ENCODE measurements around the gene NUFIP1.

The NUFIP1 gene

GRCh38 chr13:45007225-45007624 is 18.0 kb upstream of the NUFIP1 start:
- Histone ChIP-seq H3K4me3 (ENCODE audit: low read depth in 1 of 5, low read length in 5 of 5) (no peak overlapping the region), H3K27me3 (ENCODE audit: control insufficient read depth in 5 of 5, insufficient read depth in 4 of 5, low read length in 5 of 5) (no peaks in the 10 kb centered on the region), H3K36me3 (ENCODE audit: control insufficient read depth in 5 of 5, insufficient read depth in 5 of 5, low read length in 5 of 5) (peaks cover 54 to 63% (median 59%) of the 10 kb centered on the region in 5 donors), H3K9ac (ENCODE audit: low read length in 5 of 5) (no peak overlapping the region), H3K27ac (ENCODE audit: low read depth, low read length) (no peak overlapping the region), H3K9me3 (ENCODE audit: control insufficient read depth in 5 of 5, low read length in 5 of 5) (no peaks in the 10 kb centered on the region), H3K4me1 (ENCODE audit: control insufficient read depth in 5 of 5, insufficient read depth in 5 of 5, low read length in 5 of 5) (no peaks in the 10 kb centered on the region)

GRCh38 chr13:45004096-45004495 is 14.8 kb upstream of the NUFIP1 start:
- H3K4me3 ChIP-seq (ENCODE audit: low read depth in 1 of 5, low read length in 5 of 5): no peak overlapping the region
- H3K27ac ChIP-seq (ENCODE audit: low read depth, low read length): no peak overlapping the region
- H3K4me1 ChIP-seq (ENCODE audit: control insufficient read depth in 5 of 5, insufficient read depth in 5 of 5, low read length in 5 of 5): no peaks in the 10 kb centered on the region
- H3K9me3 ChIP-seq (ENCODE audit: control insufficient read depth in 5 of 5, low read length in 5 of 5): no peaks in the 10 kb centered on the region
- no peak overlapping the region for H3K9ac ChIP-seq (ENCODE audit: low read length in 5 of 5)
- peaks cover 31 to 49% (median 38%) of the 10 kb centered on the region in 5 donors for H3K36me3 ChIP-seq (ENCODE audit: control insufficient read depth in 5 of 5, insufficient read depth in 5 of 5, low read length in 5 of 5)
- no peaks in the 10 kb centered on the region for H3K27me3 ChIP-seq (ENCODE audit: control insufficient read depth in 5 of 5, insufficient read depth in 4 of 5, low read length in 5 of 5)

- H3K4me1 ChIP-seq (ENCODE audit: control insufficient read depth in 5 of 5, insufficient read depth in 5 of 5, low read length in 5 of 5): no peaks in the 10 kb centered on the region
- H3K9ac ChIP-seq (ENCODE audit: low read length in 5 of 5): no peak overlapping the region
- H3K4me3 ChIP-seq (ENCODE audit: low read depth in 1 of 5, low read length in 5 of 5): no peak overlapping the region
- no peaks in the 10 kb centered on the region for H3K9me3 ChIP-seq (ENCODE audit: control insufficient read depth in 5 of 5, low read length in 5 of 5)
- no peaks in the 10 kb centered on the region for H3K27me3 ChIP-seq (ENCODE audit: control insufficient read depth in 5 of 5, insufficient read depth in 4 of 5, low read length in 5 of 5)
- H3K27ac ChIP-seq (ENCODE audit: low read depth, low read length): no peak overlapping the region
- H3K36me3 ChIP-seq (ENCODE audit: control insufficient read depth in 5 of 5, insufficient read depth in 5 of 5, low read length in 5 of 5): peaks cover 26 to 43% (median 33%) of the 10 kb centered on the region in 5 donors
Observed at GRCh38 chr13:45003417-45003816, 14.1 kb upstream of the NUFIP1 start.

- peak overlapping the region; percentile 84 to 97 (median 97) for H3K4me3 ChIP-seq (ENCODE audit: low read depth in 1 of 5, low read length in 5 of 5)
- H3K36me3 ChIP-seq (ENCODE audit: control insufficient read depth in 5 of 5, insufficient read depth in 5 of 5, low read length in 5 of 5): peaks cover 0 to 7% (median 6%) of the 10 kb centered on the region in 5 donors
- H3K4me1 ChIP-seq (ENCODE audit: control insufficient read depth in 5 of 5, insufficient read depth in 5 of 5, low read length in 5 of 5): peaks cover 4 to 30% (median 27%) of the 10 kb centered on the region in 5 donors
- H3K27me3 ChIP-seq (ENCODE audit: control insufficient read depth in 5 of 5, insufficient read depth in 4 of 5, low read length in 5 of 5): no peaks in the 10 kb centered on the region
- peak overlapping the region; percentile 73 to 100 (median 99) for H3K9ac ChIP-seq (ENCODE audit: low read length in 5 of 5)
- H3K9me3 ChIP-seq (ENCODE audit: control insufficient read depth in 5 of 5, low read length in 5 of 5): no peaks in the 10 kb centered on the region
- peak overlapping the region; percentile 89 for H3K27ac ChIP-seq (ENCODE audit: low read depth, low read length)
Observed at GRCh38 chr13:44989941-44990340, 670 bp upstream of the NUFIP1 start.

- peaks cover 0 to 6% (median 4%) of the 10 kb centered on the region in 5 donors for H3K4me1 ChIP-seq (ENCODE audit: control insufficient read depth in 5 of 5, insufficient read depth in 5 of 5, low read length in 5 of 5)
- no peaks in the 10 kb centered on the region for H3K27me3 ChIP-seq (ENCODE audit: control insufficient read depth in 5 of 5, insufficient read depth in 4 of 5, low read length in 5 of 5)
- peaks cover 23 to 45% (median 43%) of the 10 kb centered on the region in 5 donors for H3K36me3 ChIP-seq (ENCODE audit: control insufficient read depth in 5 of 5, insufficient read depth in 5 of 5, low read length in 5 of 5)
- no peaks in the 10 kb centered on the region for H3K9me3 ChIP-seq (ENCODE audit: control insufficient read depth in 5 of 5, low read length in 5 of 5)
- H3K27ac ChIP-seq (ENCODE audit: low read depth, low read length): no peak overlapping the region
- H3K4me3 ChIP-seq (ENCODE audit: low read depth in 1 of 5, low read length in 5 of 5): no peak overlapping the region
- H3K9ac ChIP-seq (ENCODE audit: low read length in 5 of 5): no peak overlapping the region
Observed at GRCh38 chr13:44978328-44978727, 10.9 kb downstream of the NUFIP1 start.

GRCh38 chr13:44976949-44977583 is 12.2 kb downstream of the NUFIP1 start:
- Histone ChIP-seq H3K9ac (ENCODE audit: low read length in 5 of 5) (no peak overlapping the region), H3K27me3 (ENCODE audit: control insufficient read depth in 5 of 5, insufficient read depth in 4 of 5, low read length in 5 of 5) (no peaks in the 10 kb centered on the region), H3K4me3 (ENCODE audit: low read depth in 1 of 5, low read length in 5 of 5) (no peak overlapping the region), H3K36me3 (ENCODE audit: control insufficient read depth in 5 of 5, insufficient read depth in 5 of 5, low read length in 5 of 5) (peaks cover 23 to 45% (median 43%) of the 10 kb centered on the region in 5 donors), H3K4me1 (ENCODE audit: control insufficient read depth in 5 of 5, insufficient read depth in 5 of 5, low read length in 5 of 5) (peaks cover 0 to 7% (median 4%) of the 10 kb centered on the region in 5 donors), H3K9me3 (ENCODE audit: control insufficient read depth in 5 of 5, low read length in 5 of 5) (no peaks in the 10 kb centered on the region), H3K27ac (ENCODE audit: low read depth, low read length) (no peak overlapping the region)

GRCh38 chr13:44976196-44976595 is 13.1 kb downstream of the NUFIP1 start:
- Histone ChIP-seq H3K27me3 (ENCODE audit: control insufficient read depth in 5 of 5, insufficient read depth in 4 of 5, low read length in 5 of 5) (no peaks in the 10 kb centered on the region), H3K9me3 (ENCODE audit: control insufficient read depth in 5 of 5, low read length in 5 of 5) (no peaks in the 10 kb centered on the region), H3K36me3 (ENCODE audit: control insufficient read depth in 5 of 5, insufficient read depth in 5 of 5, low read length in 5 of 5) (peaks cover 23 to 47% (median 43%) of the 10 kb centered on the region in 5 donors), H3K27ac (ENCODE audit: low read depth, low read length) (no peak overlapping the region), H3K4me1 (ENCODE audit: control insufficient read depth in 5 of 5, insufficient read depth in 5 of 5, low read length in 5 of 5) (peaks cover 0 to 7% (median 4%) of the 10 kb centered on the region in 5 donors), H3K9ac (ENCODE audit: low read length in 5 of 5) (no peak overlapping the region), H3K4me3 (ENCODE audit: low read depth in 1 of 5, low read length in 5 of 5) (no peak overlapping the region)

- Histone ChIP-seq H3K4me3 (ENCODE audit: low read depth in 1 of 5, low read length in 5 of 5) (peak overlapping the region in 1 of 5 donors; percentile 20), H3K27ac (ENCODE audit: low read depth, low read length) (no peak overlapping the region), H3K9me3 (ENCODE audit: control insufficient read depth in 5 of 5, low read length in 5 of 5) (no peaks in the 10 kb centered on the region), H3K27me3 (ENCODE audit: control insufficient read depth in 5 of 5, insufficient read depth in 4 of 5, low read length in 5 of 5) (no peaks in the 10 kb centered on the region), H3K9ac (ENCODE audit: low read length in 5 of 5) (no peak overlapping the region), H3K4me1 (ENCODE audit: control insufficient read depth in 5 of 5, insufficient read depth in 5 of 5, low read length in 5 of 5) (peaks cover 0 to 7% (median 4%) of the 10 kb centered on the region in 5 donors), H3K36me3 (ENCODE audit: control insufficient read depth in 5 of 5, insufficient read depth in 5 of 5, low read length in 5 of 5) (peaks cover 14 to 35% (median 32%) of the 10 kb centered on the region in 5 donors)
Observed at GRCh38 chr13:44974056-44974793, 15.0 kb downstream of the NUFIP1 start.

- H3K4me3 ChIP-seq (ENCODE audit: low read depth in 1 of 5, low read length in 5 of 5): no peak overlapping the region
- H3K9me3 ChIP-seq (ENCODE audit: control insufficient read depth in 5 of 5, low read length in 5 of 5): no peaks in the 10 kb centered on the region
- no peak overlapping the region for H3K27ac ChIP-seq (ENCODE audit: low read depth, low read length)
- no peaks in the 10 kb centered on the region for H3K27me3 ChIP-seq (ENCODE audit: control insufficient read depth in 5 of 5, insufficient read depth in 4 of 5, low read length in 5 of 5)
- peaks cover 0 to 7% (median 4%) of the 10 kb centered on the region in 5 donors for H3K4me1 ChIP-seq (ENCODE audit: control insufficient read depth in 5 of 5, insufficient read depth in 5 of 5, low read length in 5 of 5)
- H3K9ac ChIP-seq (ENCODE audit: low read length in 5 of 5): no peak overlapping the region
- peaks cover 3 to 26% (median 20%) of the 10 kb centered on the region in 5 donors for H3K36me3 ChIP-seq (ENCODE audit: control insufficient read depth in 5 of 5, insufficient read depth in 5 of 5, low read length in 5 of 5)
Observed at GRCh38 chr13:44972956-44973581, 16.2 kb downstream of the NUFIP1 start.

All from subcutaneous abdominal adipose tissue (tissue), 5 donors.